Endothelial cell of umbilical vein (primary cell): ENCODE results near the gene BCL2. TPM values are rescaled to one million over a fixed set of nuclear protein-coding genes. Genes with fewer than 3 reads are reported as not detected.

Experiments
- BruUV-seq: library from RNA; stranded (reverse); fragments of 400-500 nt; replicated peaks from 2 replicates; lab custom pipeline; 2021; lab: Mats Ljungman, UMichigan
- CTCF ChIA-PET: fragments of 300-600, 350-600 bp; sonication (Branson Sonifier 250); formaldehyde crosslinking; loops from one replicate; lab custom pipeline; 2021; ENCODE audit warnings: antibody characterized with exemption, inconsistent platforms; lab: Charles Lee
- POLR2A ChIA-PET: fragments of 300-600, 350-600 bp; sonication (Branson Sonifier 250); formaldehyde crosslinking; loops from one replicate; lab custom pipeline; 2021; ENCODE audit warnings: antibody characterized with exemption, inconsistent platforms; lab: Charles Lee
- DNase-seq: peaks from one replicate; pipeline ENCODE4 v3.0.0-alpha.2; 2011; ENCODE audit warnings: low read depth, low spot score
- FAIRE-seq: peaks from 2 replicates; lab custom pipeline; 2011; peaks lifted over from hg19 to GRCh38; lab: Jason Lieb, UNC
- H2AFZ ChIP-seq: 2 replicates; pipeline ENCODE4 v1.6.0; 2012; ENCODE audit warnings: low read depth, low read length, control low read depth, inconsistent platforms
- H3K27ac ChIP-seq: 2 replicates; pipeline ENCODE4 v1.5.1; 2011; ENCODE audit warnings: low read depth, mild to moderate bottlenecking, control low read depth, low read length, moderate library complexity; ENCODE audit not compliant: insufficient read depth
- H3K27me3 ChIP-seq, 2 experiments: 2 replicates each; pipeline versions ENCODE4 v1.6.0 to v1.6.1; 2011; ENCODE audit warnings: low read length in 2 of 2, mixed read lengths in 1 of 2; ENCODE audit not compliant: control insufficient read depth in 2 of 2, insufficient read depth in 2 of 2
- H3K36me3 ChIP-seq, 2 experiments: 2 replicates in 1 of 2; 3 replicates in 1 of 2; pipeline ENCODE4 v1.5.1; 2011; ENCODE audit warnings: low read length in 2 of 2, mild to moderate bottlenecking in 1 of 2, moderate library complexity in 1 of 2; ENCODE audit not compliant: control insufficient read depth in 2 of 2, insufficient read depth in 2 of 2; ENCODE audit errors: extremely low read depth in 1 of 2
- H3K4me1 ChIP-seq: 3 replicates; pipeline ENCODE4 v1.5.1; 2011; ENCODE audit warnings: mild to moderate bottlenecking, low read length; ENCODE audit not compliant: control insufficient read depth, insufficient read depth; ENCODE audit errors: extremely low read depth
- H3K4me2 ChIP-seq: 2 replicates; pipeline ENCODE4 v1.6.1; 2011; ENCODE audit warnings: low read length, control low read depth, mixed read lengths; ENCODE audit not compliant: insufficient read depth
- H3K4me3 ChIP-seq, 3 experiments: fragments of 200-600 bp in 1 of 3; sonication (generic), shearing (Covaris generic) in 1 of 3; replicated peaks in 1 of 3; 2 replicates each; pipeline ENCODE4 v1.5.1; 2011 to 2016; ENCODE audit warnings: control low read depth in 3 of 3, low read length in 3 of 3, mild to moderate bottlenecking in 2 of 3, inconsistent platforms in 1 of 3, low read depth in 1 of 3, moderate library complexity in 1 of 3; ENCODE audit not compliant: insufficient read depth in 1 of 3
- H3K79me2 ChIP-seq: 2 replicates; pipeline ENCODE4 v1.6.0; 2012; ENCODE audit warnings: low read length, inconsistent platforms; ENCODE audit not compliant: control insufficient read depth, insufficient read depth
- H3K9ac ChIP-seq: replicated peaks from 2 replicates; pipeline ENCODE3; 2011; ENCODE audit warnings: low read length, control low read depth; ENCODE audit not compliant: insufficient read depth; ENCODE audit errors: extremely low read depth
- H3K9me1 ChIP-seq: replicated peaks from 3 replicates; pipeline ENCODE4 v1.6.0; 2011; ENCODE audit warnings: mild to moderate bottlenecking, low read length; ENCODE audit not compliant: control insufficient read depth, insufficient read depth; ENCODE audit errors: extremely low read depth
- H3K9me3 ChIP-seq: replicated peaks from 2 replicates; pipeline ENCODE4 v1.5.1; 2012; ENCODE audit warnings: low read length, inconsistent platforms; ENCODE audit not compliant: control insufficient read depth, insufficient read depth
- H4K20me1 ChIP-seq: replicated peaks from 2 replicates; pipeline ENCODE3; 2011; ENCODE audit warnings: mild to moderate bottlenecking, low read length; ENCODE audit not compliant: control insufficient read depth, insufficient read depth; ENCODE audit errors: extremely low read depth
- CTCF ChIP-seq, 2 donors: IDR thresholded peaks; 1 replicate in 1 of 2; 2 replicates in 1 of 2; pipeline ENCODE4 v1.5.1; 2011; ENCODE audit warnings: low read length in 2 of 2, mild to moderate bottlenecking in 2 of 2, moderate library complexity in 2 of 2, control low read depth in 1 of 2, inconsistent platforms in 1 of 2, low read depth in 1 of 2; ENCODE audit not compliant: insufficient read depth in 1 of 2; ENCODE audit errors: extremely low read depth in 1 of 2
- EZH2 ChIP-seq: IDR thresholded peaks from 2 replicates; pipeline ENCODE4 v1.6.1; 2012; ENCODE audit warnings: borderline replicate concordance, low read depth, mild to moderate bottlenecking, moderate library complexity, low read length, inconsistent platforms; ENCODE audit not compliant: severe bottlenecking
- FOS ChIP-seq: IDR thresholded peaks from 2 replicates; pipeline ENCODE4 v1.6.1; 2011; ENCODE audit warnings: mild to moderate bottlenecking, low read length, moderate library complexity, borderline replicate concordance; ENCODE audit not compliant: insufficient read depth
- MAX ChIP-seq: IDR thresholded peaks from 2 replicates; pipeline ENCODE4 v1.6.1; 2011; ENCODE audit not compliant: insufficient read depth, insufficient read length
- MYC ChIP-seq: IDR thresholded peaks from one replicate; pipeline ENCODE4 v1.6.1; 2011; ENCODE audit warnings: mild to moderate bottlenecking, low read depth, low read length
- POLR2AphosphoS5 ChIP-seq: IDR thresholded peaks from 2 replicates; pipeline ENCODE4 v1.6.1; 2012; ENCODE audit warnings: low read depth, mild to moderate bottlenecking, control low read depth, low read length, moderate library complexity; ENCODE audit not compliant: insufficient read depth
- dilution Hi-C: fragments of 300-500 bp; cut with MboI; formaldehyde crosslinking; loops from one replicate; pipeline ENCODE4 v1.15.0; 2019; ENCODE audit warnings: low sequenced_read_pairs; ENCODE audit not compliant: extremely low pct_ligation_motif_present
- intact Hi-C: fragments of 100-400 bp; cut with micrococcal nuclease; formaldehyde crosslinking; loops from one replicate; pipeline ENCODE4 v1.10.0; 2022
- polyA plus RNA-seq, 4 experiments: library from polyadenylated mRNA; depleted of rRNA in 3 of 4; stranded (reverse) in 3 of 4; unstranded in 1 of 4; fragments of >200 nt; gene quantifications; 2 replicates each; pipeline versions ENCODE4 v1.2.1 to v1.2.3, GENCODE V29; 2011 to 2012; ENCODE audit warnings: missing spikeins in 1 of 4
- total RNA-seq: library from RNA; stranded (reverse); gene quantifications from 2 replicates; pipeline ENCODE4 v1.2.3, GENCODE V29; 2021

Gene BCL2
- total and polyA plus RNA-seq, 2 donors (not counting 3 experiments of a cell fraction or from before 2014, with no cell fraction given): 0.35 to 5.0 TPM

- FAIRE-seq (no peak), DNase-seq (no peak)
- no peaks in the 10 kb centered on the region for H3K9me1 ChIP-seq
- dilution Hi-C loops (no loop called here), intact Hi-C loops (no loop called here)
- ChIA-PET POLR2A (no interaction called here), CTCF (interaction anchor here (1.2 to 7.8 kb wide), 4 partner anchors 12 to 189 kb away, joined by 3 to 96 read pairs (median 4); no protein-coding TSS in a partner anchor)
- no TSS peak for BruUV-seq
- no peaks in the 10 kb centered on the region for H3K9me3 ChIP-seq
- H3K9ac ChIP-seq: no peak overlapping the region
- no peak overlapping the region for H3K27ac ChIP-seq
- peaks cover 22% of the 10 kb centered on the region for H3K4me1 ChIP-seq
- H4K20me1 ChIP-seq: no peaks in the 10 kb centered on the region
- no peaks in the 10 kb centered on the region for H3K79me2 ChIP-seq
- H3K4me3 ChIP-seq: no peak overlapping the region
- H3K36me3 ChIP-seq: no peaks in the 10 kb centered on the region
- TF ChIP-seq FOS: no peak
- no peak for TF ChIP-seq POLR2AphosphoS5
- no peak for TF ChIP-seq MYC
- TF ChIP-seq CTCF (IDR thresholded peaks at IDR 0.05; ENCODE audit: extremely low read depth in 1 of 2, insufficient read depth in 1 of 2, low read depth in 1 of 2, low read length in 2 of 2): no peak
- TF ChIP-seq EZH2: no peak
- TF ChIP-seq MAX: no peak
- no peaks in the 10 kb centered on the region for H3K27me3 ChIP-seq
- H3K4me2 ChIP-seq: no peak overlapping the region
- no peak overlapping the region for H2AFZ ChIP-seq
Observed at GRCh38 chr18:63135101-63135500, 184.5 kb downstream of the BCL2 start.
